NOMO-1 treated with DMSO at 0.1 percent for 48 hours (cell line): ENCODE measurements around the gene CLRN3.

Source experiments
- DNase-seq: peaks from one replicate; lab custom pipeline; 2025; ENCODE audit not compliant: unreplicated experiment; lab: John Stamatoyannopoulos, UW

Gene CLRN3, protein sequence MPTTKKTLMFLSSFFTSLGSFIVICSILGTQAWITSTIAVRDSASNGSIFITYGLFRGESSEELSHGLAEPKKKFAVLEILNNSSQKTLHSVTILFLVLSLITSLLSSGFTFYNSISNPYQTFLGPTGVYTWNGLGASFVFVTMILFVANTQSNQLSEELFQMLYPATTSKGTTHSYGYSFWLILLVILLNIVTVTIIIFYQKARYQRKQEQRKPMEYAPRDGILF

DNA sequence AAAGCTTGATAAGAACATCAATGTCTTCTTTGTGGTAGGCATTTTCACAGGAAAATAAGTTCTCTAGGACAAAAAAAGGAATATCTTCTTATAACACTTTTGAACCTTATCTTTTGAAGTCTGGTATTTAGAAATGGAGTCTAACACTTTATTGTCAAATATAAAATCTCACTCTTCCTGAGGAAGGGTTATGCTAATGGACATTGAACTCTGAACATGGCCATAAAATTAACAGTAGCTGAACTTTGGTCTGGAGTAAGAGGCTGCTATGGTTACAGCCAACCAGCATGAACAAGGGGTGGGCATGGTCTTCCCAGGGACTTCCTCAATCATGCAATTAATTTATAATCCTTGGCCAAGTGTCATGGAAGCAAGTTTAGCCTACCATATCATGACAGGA, at the start of gene CLRN3:
CLRN3 (minus strand) TSS at position 199 of the 400 bp plus-strand sequence; CDS start at position 42, 157 bp downstream.
- no peak for DNase-seq

DNA sequence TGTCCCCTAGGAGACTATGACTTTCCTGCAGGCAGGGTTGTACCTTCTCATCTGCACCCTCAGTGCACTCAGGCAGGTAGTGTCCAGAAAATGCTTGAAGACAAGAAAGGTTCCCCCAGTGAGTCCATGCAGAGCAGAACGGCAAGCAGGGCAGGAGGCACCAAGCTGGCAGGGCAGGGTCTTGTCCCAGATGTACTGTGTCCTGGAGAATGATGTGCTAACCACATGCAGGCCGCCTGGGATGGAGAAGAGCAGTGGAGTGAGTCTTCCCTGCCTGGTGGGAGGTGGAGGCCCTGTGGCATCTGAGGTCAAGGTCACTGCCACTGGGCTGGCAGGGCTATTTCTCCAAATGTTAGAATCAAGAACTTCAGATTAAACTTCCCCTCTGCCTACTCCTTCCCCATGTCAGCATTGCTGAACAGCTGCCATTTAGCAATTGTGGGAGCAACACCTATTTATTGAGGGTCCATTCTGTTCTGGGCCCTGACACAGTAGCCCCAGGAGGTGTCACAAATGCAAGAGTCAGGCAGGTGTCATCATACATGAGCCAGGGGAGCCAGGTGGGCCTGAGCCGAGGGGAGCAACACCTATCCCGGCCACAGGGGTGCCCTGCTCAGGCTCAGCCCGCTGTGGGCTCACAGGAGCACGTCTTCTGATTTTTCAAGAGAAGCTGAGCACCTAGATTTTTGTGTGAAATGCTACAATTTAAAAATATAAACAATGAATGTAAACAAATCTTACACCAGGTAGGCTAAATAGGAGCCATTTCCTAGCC, 48.3 kb upstream of the CLRN3 start:
- DNase-seq: no peak

DNA sequence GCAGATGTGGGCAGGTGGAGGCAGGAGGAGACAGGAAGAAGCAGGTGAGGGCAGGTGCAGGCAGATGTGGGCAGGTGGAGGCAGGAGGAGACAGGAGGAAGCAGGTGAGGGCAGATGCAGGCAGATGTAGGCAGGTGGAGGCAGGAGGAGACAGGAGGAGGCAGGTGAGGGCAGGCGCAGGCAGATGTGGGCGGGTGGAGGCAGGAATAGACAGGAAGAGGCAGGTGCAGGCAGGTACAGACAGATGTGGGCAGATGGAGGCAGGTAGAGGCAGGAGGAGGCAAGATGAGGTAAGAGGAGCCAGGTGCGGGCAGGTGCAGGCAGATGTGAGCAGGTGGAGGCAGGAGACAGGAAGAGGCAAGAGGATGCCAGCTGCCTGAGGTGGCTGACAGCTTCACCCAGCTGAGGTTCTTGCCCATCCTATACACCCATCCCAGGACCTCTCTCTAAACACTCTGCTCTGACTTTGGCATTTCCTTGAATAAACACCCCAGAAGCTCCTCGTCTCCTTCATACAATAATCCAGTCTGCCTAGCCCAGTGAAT, 47.1 kb upstream of the CLRN3 start:
- DNase-seq: no peak

DNA sequence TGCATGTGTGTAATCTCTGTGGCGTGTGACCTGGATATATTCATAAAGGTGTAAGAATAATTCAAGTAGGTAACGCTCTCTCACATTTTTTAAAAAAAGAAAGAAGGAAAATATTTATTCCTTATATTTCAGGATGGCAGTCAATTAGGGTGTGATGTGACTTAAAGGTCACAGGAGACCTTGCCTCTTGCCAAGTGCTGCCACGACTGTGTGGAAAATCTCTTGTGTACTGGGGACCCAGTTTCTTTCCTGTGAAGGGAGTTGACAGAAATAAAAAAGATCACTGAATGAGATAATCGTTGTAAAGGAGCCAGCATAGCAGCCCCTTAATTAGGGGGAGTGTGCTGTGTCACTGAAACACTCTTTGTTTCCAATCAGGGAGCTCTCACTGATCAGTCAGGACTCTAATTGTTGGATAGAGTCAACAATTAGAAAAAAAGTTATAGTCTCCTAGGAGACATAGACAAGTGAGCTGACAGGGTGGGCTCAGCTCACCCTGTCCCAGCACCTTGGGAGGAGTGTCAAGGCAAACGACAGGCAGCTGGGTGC, 45.2 kb upstream of the CLRN3 start:
- no peak for DNase-seq

DNA sequence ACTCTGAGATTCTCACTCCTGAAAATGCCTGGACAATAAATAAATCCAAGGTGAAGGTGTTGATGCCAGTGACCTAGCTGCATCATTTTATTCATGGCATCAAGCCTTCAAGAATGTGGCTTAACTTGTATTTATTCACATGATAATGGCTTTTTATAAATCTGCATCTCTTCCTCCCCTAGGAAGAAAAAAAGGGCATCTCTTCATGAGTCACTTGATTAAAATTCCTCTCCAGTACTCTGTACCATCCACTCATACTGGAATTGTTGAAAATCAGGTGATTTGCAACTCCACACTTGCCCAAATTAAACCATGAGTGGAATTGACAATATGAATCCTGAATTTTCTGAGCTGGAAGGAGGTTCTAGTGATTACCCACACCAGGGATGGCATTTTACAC, 44.3 kb upstream of the CLRN3 start:
- DNase-seq: no peak

DNA sequence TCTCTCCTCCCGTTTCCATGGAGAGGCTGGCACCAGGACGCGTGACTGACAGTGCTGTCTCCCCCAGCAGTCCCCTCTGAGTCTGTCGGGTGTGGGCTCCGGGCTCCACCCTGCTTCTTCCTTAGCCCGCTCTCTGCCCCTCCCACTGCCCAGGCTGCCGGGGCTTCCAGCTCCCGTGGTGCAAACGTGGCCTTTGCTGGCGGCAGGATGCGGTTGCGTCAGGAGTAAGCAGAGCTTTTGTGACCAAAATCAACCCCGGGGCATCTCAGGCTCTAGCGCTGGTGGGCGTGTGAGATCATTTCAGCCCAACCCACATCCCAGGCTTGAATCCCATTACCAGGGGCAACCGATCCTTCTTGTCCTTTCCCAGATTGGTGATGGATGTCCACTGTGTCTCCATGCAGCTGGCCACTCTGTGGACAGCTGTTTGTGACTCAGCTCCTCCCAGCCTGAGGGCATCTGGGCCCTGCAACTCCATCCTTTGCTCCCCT, 42.4 kb upstream of the CLRN3 start:
- DNase-seq: no peak

DNA sequence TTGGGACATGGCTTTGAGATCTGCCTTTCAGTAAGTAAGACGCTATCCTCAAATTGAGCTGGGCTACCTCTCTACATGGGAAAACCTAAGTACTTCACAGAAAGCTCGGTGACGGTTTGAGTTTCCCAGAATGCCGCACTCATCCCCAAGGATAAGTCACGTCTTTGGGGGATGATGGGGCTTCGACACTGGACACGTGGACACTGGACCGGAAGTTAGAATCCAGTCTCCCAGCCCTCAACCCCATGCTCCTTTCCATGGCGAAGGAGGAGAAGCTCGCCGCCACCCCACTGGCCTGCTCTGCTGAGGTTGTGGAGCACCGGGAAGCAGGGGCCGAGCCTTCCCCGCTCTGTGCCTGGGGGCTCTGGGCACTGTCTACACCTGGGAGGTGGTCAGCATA, 41.6 kb upstream of the CLRN3 start:
- DNase-seq: no peak

DNA sequence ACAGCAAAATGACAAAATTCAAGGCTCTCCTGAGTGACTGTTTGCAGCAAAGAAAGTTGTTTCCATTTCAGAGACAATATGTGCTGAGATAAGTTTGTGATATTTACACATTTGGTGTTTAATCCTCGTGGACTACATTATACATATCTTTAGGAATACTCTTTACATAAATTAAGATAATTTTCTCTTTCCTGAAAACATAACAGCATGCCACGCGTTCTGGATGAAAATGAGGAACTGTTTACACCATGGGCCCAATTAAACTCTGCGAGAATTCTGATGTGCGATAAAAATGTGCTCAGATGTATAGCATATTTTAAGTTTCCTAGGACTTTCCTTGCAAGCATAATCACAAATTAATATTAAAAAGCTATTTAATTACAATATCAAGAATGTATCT, 40.5 kb upstream of the CLRN3 start:
- DNase-seq: no peak

DNA sequence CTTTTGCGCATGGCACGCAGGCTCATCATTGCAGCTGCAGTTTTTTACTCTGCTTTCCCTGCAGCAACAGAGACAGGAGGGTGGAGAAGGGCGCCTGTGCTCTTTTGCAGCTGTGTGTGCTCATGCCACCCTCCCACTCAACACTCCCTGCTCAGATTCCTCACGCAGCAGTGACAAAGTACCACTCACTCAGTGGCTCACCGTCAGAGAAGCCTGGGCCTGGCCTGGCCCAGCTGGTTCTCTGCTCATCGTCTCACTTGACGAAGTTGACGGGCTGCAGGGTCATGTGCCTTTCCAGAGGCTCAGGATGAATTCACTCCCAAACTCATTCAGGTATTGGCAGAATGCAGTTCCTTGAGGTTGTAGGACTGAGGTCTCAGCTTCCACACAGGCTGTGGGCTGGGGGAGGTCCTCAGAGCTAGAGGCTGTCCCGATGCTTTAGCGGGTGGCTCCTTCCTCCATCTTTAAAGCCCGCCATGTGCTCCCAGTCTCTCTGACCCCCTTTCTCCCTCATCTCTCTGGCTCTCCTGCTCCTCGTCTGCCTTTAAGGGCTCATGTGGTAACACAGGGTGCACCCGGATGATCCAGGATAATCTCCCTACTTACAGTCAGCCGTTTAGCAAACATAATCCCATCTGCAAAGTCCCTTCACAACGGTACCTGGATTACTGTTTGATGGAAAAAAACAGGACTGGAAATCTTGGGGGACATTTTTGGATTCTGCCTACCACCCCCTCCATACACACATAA, 40.0 kb upstream of the CLRN3 start:
- DNase-seq: no peak

DNA sequence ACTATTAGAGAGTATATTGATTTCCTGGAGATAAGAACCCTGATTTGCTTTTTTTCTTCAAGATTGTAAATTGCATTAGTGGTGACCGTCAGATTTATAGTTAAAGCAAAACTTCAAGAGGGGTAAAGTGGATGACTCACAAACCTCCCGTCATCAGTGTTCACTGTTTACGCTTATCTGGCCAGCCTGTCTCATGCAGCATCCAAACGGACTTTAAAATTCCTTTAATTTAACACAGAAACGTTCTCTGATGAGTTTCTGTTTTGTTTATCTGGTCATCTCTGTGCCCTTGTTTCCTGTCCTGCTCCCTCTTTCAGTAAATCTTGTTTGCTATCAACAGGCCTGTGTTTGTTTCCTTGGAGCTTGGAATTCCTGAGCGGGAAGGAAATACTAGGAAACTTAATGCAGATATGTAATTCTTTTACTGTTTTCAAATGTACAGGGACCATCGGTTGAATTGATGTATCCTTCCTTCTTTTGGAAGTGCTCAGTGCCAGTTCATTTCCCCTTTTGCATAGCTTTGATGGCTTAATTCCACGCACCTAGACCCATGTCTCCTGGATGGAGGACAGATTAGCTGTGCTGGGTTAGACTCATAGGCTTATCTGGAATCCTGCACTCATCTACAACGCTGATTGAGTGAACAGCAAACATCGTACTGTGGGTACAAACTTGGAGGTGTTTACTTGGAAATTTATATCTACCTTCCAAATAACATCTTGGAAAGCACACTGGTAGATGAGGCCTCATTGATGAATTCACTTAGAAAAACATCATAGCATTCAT, 35.5 kb upstream of the CLRN3 start:
- DNase-seq: no peak

DNA sequence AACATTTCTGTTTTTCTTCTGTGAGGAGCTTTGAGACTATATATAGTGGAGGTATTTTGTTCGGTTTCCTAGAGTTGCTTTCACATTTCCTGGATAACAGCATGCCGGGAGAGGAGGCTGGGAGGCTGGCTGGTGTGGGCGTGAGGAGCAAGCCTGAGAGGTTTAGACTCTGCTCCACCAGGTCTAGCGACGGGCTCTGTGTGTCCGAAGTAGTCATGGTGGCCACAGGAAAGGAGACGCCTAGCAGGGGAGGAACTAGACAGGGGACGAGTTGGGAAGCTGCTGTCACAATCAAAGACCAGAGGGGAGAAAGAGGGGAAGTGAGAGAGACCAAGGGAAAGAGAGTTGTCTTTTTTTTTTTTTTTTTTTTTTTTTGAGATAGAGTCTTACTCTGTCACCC, 33.7 kb upstream of the CLRN3 start:
- DNase-seq: peak; percentile 89

DNA sequence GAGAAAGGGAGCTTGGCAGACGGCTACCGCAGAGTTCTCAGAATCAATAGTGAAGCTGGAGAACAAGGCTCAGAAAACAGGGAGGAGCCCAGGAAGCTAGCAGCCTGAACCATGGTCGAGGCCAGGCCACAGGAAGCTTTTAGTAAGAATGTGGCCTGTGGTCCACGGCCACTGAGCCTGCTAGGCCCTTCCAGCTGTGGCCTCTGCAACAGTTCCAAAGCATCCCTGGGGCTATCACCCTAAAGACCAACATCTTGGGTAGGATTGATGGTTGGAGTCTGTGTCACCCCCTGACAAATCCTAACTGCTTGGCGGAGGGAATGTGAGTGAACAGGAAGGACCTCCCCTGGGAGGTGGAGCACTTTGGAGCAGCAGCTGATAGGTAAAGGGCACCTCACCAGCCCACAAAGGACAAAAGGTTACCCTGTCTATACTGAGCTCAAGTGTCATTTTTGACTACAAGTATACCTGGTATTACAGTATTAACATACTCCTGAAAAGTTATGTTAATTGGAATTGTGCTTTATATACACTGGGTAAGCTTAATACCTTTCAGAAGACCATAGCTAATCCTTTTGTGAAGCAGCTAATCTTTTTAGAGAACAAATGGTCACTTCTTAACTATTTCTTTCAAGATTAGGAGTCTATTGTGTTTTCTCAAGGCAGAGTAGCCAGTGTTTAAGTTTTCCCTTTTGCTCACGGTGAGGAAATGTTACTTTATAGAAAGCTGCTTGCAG, 32.9 kb upstream of the CLRN3 start:
- no peak for DNase-seq

DNA sequence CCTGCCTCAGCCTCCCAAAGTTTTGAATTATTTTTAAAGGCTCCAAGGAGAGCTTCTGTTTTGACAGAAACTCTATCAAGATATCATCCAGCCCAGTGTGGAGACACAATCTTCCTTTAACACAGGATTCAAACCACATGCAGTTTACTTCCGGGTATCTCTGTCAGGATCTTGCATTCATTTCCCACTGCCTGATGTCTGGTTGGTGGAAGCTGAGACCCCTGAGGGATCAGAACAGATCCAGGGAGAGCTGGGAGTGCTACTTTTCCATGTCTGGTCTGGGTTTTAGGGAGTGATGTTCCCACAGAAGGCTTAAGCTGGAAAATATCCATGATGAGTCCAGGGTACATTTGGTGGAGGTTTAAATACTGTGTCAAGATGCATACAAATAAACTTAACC, 30.9 kb upstream of the CLRN3 start:
- DNase-seq: no peak

DNA sequence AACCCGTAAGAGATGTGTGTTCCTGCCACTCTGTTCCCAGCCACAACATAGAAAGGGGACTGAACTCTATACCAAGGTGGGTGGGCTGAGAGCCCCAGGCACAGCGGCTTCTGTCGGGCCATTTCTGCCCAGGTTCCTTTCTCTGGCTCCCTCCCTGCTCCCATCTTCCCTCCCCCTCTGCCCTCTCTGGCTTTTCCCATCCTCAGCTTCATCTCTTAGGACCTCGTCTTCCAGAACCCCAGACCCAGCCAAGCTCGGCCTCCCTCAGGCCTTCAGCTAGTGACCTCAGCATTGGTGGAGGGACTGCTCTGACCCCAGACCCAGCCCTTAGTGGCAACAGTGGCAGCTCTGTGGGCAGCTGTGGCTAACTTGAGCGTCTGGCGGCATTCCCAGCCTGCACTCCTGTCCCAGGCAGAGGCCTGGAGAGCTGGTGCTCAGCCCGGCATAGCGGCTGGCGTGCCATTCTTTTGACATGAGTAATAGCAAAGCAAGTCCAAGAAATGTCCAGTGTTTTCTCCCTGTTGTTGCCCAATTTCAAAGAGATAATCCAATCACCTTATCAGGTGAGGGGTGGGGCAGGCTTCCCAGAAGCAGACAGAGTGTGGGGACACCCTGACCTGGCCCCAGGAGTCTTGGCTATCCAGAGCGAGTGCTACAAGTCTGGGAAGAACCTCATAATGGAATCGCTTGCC, 30.1 kb upstream of the CLRN3 start:
- DNase-seq: no peak

DNA sequence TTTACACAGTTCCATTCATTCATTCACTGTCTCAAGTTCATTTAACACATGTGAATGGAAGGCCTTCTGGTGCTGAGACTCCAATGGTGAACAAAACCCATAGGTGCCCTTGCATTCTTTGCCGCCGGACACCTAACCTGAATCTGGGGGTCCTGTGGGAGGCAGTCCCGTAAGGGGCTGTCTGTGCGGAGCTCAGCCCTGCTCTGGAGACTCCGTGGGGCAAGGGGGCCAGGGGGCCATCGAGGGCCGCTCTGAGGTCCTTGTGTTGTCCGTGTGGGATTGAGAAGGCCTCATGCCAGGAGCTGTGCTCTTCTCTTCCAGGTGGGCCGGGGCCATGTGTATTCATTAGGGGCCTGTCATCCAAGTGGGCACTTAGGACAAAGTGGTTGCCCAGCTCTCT, 29.5 kb upstream of the CLRN3 start:
- no peak for DNase-seq

DNA sequence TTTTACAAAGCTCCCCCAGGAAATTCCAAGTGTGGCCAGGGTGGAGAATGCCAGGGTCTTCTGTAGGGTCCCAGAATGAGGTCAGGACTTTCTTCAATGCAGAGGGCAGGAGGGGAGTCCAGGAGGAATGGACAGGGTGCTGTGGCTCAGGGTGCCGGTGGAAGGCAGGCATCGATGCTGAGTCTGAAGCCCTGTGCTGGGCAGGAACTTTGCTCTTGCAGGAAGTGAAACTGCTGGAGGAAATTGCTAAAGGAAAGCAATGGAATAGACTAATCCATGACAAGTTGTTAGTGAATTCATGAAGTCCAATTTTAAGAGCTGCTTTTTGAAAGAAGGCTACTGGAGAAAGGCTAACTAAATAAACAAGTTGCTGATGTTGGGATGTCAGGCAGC, 29.0 kb upstream of the CLRN3 start:
- DNase-seq: peak; percentile 80

DNA sequence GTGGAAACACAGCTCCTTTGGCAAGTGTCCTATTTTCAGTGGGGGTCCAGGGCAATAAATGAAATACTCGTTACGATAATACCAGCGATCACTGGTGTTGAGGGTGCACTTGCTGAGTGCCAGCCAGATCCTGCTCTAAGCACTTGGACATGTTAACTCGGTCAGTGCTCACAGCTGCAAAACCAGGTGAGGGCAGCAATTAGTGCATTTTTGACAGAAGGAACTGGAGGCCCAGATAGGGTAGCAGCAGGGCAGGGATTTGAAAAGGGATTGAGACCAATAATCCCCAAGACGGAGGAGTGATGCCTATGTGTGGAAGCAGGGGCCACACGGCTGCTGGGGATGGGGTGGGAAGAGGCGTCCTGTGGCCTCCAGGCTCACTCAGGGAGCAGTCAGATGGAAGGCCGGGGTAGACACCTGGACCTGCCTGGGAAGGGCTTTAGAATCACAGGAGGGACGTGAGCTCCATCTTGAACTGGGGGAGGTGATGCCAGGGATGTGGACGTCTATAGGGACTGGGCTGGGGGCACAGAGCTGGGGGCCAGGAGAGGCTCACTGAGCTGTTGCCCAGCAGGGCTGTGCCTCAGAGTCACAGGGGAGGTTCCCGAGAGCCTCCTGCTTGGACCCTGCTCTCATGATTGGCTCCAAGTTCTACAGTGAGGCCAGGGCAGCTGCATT, 28.5 kb upstream of the CLRN3 start:
- DNase-seq: no peak

DNA sequence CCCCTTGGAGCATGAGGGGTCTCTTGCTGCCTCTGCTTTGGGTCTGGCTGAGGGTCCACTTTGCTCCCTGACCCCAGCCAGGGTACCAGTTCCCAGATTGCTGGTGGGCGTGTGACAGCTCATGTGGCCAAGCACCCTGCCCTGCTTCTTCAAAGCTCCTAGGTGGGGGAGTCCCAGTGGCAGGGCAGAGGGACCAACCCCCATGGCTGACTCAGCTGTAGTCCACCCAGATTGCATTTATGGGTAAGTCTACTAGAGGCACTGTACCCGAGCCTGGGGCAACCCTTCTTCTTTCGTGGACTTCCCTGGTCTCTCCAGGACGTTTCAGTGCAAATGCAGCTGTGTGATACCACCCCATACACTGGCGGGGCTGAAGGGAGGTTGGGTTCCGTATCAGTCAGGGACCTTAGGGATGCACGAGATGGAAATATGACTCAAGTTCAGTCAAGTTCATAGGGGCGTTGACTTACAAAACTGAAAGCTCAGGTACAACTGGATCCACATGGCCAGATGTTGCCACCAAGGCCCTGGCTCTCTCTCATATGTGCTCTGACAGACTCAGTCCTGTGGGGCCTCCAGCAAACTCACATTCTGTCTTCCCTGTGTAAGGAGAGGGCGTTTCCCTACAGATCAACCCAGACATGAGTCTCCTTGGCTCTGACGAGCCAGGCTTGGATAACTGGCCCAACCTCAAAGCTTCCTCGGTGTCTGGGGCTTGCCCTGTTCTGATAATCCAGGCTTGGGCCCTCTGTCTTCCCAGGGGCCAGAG, 27.7 kb upstream of the CLRN3 start:
- no peak for DNase-seq
